ENCODE data around the gene KLC3.
A peak's percentile ranks its signal among the peaks of the same experiment; 100 is the strongest.

Gene KLC3

DNA sequence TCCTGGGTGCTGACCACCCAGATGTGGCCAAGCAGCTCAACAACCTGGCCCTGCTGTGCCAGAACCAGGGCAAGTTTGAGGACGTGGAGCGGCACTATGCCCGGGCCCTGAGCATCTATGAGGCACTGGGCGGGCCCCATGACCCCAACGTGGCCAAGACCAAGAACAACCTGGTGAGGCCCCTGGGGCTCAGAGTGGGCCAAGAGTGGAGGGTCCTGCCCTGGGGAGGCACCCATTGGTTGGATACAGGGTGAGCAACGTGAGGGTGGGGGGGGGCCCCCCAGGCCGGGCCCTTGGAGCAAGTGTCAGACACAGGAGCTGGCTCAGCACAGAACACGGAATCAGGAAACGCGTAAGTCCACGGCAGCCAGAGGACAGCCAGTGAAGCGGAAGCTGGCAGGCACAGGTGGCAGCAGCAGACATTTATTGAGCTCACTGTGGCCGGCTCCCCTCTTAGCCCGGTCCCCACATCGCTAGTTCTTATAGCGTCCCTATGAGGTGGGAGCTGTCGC, 8.9 kb downstream of the KLC3 start:
- DNase-seq: no peak

GRCh38 chr19:45350477-45351058, 10.0 kb downstream of the KLC3 start:
- no peak for DNase-seq

DNA sequence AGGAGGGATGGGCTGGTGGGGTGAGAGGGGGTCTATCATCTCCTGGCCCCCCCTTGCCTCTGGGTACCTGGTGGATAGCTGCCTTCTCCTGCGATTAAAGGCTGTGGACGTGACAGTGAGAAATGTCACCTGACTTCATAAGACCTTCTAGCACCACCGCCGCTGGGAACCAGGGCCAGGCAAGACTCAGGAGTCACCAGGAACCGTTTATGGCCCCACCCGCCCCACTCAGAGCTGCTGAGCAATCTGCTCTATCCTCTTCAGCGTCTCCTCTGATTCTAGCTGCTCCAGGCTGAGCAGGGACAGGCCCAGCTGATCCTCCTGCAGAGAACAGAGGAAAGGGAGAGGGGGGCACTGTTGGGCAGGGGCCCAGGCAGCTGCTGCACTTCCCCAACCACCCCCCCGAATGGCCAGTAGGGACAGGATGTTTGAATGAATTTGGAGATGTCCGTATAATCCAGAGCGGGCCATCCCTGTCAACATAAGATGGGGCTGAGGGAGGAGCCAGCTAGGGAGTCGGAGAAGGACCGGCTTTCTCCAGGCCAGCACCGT, 10.9 kb downstream of the KLC3 start:
- DNase-seq: no peak

- DNase-seq: no peak
Measured at GRCh38 chr19:45352062-45352461, 11.5 kb downstream of the KLC3 start.

DNA sequence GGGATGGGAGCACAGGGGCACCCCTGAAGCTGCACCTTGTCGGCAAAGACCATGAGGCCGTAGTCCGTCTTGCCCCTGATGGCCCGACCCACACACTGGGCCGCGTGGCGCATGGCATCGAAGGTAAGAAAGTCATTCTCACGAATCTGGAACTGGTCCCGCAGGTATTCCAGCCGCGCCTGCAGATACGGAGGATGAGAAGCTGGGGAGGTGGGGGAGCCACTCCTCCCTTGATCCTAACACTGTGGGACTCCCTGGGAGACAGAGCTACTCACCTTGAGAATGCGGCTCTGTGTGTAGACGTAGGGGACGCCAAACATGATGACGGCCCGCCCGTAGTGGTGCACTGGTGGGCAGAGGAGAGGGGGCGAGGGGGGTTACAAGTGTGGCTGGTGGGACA, 11.9 kb downstream of the KLC3 start:
- no peak for DNase-seq

- no peak for DNase-seq
Measured at GRCh38 chr19:45352914-45353796, 12.6 kb downstream of the KLC3 start.

DNA sequence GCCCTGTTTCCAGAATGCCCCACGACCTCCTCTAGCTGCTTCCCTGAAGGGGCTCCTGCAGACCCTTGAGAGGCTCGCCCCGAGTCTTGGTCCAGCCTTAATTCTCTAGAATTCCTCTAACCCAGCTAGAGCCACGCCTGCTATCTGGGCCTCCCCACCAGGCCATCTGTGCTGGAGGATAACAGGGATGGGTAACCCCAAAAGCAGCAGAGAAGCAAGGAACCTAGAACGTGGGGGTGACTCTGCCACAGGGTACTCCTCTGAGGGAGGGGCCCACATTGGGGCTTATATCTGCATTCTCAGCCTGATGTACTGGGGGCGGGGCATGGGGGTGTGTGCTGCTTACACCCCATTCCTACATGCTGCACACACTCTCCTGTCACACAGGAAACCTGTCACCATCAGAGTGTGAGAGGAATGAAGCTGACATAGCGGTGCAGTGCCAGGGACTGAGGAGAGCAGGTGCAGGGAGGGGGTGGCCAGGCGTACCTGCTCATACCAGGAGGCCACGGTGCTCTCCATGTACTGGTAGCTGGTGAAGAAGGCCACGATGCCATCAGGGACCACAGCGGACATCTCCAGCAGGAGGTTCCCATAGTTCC, 13.8 kb downstream of the KLC3 start:
- no peak for DNase-seq

DNA sequence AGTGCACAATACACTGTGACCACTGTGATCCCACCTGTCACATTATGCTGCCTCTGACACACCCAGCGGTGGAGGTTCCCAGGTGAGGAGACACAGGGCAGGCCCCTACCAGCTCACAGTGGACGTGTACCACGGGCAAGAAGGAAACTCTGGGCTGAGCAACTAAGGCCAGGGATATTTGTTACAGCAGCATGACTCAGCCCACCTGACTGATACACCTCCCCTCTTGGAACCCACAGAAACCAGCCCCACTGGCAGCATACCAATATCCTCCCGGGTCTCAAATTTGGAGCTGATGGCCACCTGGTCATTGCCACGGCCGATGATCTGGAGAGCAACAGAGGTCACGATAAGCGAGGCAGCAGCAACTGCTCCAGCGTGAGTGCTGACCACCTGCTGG, 14.9 kb downstream of the KLC3 start:
- no peak for DNase-seq

GRCh38 chr19:45355910-45356309, 15.4 kb downstream of the KLC3 start:
- DNase-seq: no peak

DNA sequence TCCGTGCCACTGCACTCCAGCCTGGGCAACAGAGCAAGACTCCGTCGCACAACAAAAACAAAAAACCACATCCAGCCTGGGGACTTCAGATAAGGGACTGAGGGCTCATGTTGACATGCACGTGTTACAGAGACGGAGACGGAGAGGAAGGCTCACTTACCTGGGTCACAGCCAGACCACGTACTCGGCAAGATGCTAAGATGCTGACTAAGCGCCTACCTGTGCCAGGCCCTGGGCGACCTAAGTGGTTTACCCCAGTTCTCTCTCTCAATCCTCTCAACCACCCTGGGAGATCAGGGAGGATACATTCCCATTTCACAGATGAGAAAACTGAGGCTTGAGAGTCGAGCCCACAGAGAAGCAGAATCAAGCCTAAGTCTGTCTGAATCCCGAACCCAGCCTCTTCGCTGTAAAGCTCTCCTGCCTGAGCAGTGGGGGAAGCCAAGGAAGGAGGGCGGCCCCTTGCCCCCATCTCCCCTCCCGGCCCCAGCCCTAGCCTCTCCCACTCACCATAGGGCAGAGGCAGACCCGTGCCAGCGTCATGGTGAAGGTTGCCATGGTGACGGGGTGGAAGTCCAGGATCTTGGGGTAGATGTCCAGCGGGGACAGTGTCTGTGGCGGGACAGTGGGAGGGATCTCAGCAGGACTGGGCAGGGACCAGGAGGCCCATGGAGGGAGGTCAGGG, 16.4 kb downstream of the KLC3 start:
- no peak for DNase-seq

- no peak for DNase-seq
Measured at GRCh38 chr19:45357445-45357783, 16.9 kb downstream of the KLC3 start.

DNA sequence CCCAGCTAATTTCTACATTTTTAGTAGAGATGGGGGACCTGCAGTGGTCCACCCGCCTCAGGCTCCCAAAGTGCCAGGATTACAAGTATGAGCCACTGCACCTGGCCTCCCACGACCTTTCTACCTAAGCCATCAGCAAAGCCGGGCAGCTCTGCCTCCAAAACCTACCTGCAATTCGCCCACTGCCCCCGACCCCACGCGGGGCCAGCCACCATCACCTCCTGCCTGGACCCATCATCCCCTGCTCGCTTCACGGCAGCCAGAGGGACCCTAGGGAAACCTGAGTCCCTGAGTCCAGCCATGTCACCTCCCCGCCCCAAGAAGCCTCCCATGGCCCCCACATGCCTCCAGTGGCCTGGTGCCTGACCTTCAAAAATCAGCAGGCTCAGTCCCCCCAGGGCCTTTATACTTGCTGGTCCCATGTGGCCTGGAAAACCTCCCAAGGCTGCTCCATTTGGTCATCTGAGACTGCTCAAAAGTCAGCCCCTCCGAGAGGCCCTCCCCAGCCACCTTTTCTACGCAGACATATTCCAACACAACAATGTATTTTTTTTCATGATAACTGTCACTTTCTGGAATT, 17.8 kb downstream of the KLC3 start:
- no peak for DNase-seq

- DNase-seq: no peak
Measured at GRCh38 chr19:45361608-45362007, 21.1 kb downstream of the KLC3 start.

DNA sequence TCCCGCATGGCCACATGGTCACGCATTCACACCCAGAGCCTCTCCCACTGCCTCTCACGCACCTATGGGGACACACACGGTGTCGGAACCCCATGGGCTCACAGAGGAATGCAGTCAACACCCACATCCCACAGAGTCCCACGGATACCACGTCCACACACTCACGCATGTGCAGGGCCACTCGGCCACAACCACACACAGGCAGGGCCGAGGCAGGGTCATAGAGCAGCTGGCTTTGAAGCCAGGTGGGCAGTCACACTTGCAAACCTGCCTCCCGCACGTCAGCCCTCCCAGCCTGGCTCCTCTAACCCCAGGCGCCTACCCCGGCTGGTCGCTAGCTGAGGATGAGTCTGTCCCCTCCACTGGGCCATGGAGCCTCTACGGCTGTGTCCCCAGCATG, 21.7 kb downstream of the KLC3 start:
- DNase-seq: no peak

GRCh38 chr19:45363861-45364459, 23.4 kb downstream of the KLC3 start:
- no peak for DNase-seq

DNA sequence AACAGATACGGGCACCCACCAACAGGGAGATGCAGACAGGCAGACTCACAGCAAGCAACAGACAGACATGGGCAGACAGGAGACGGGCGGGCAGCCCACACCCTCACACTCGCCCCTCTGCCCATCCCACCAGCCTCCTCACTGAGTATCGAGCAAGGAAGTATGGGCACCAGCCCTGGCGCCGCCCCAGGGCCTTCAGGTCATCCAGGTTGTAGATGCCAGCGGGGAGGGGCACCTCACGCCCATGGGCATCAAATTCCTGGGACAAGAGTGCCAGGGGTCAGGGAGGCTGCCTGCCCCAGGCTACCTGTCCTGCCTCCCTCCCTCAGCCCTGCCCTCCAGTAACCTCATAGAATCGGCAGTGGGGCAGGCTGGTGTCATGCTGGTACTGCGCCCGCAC, 24.1 kb downstream of the KLC3 start:
- DNase-seq: no peak

DNA sequence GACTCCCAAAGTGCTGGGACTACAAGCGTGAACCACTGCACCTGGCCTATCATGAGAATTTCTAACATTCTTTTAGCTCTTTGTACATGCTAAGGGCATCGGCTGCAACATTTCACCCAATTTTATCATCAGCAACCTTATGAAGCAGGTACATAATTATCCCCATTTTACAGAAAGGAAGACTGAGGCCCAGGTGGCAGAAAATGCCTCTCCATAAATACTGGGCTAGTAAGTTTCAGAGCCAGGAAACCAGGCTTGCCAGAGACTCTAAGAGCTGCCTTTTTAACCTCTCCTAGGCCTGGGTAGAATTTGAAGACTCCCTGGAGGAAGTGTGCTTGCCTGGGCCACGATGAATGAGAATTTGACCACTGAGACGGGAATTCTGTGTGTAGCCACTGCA, 27.6 kb downstream of the KLC3 start:
- no peak for DNase-seq

DNA sequence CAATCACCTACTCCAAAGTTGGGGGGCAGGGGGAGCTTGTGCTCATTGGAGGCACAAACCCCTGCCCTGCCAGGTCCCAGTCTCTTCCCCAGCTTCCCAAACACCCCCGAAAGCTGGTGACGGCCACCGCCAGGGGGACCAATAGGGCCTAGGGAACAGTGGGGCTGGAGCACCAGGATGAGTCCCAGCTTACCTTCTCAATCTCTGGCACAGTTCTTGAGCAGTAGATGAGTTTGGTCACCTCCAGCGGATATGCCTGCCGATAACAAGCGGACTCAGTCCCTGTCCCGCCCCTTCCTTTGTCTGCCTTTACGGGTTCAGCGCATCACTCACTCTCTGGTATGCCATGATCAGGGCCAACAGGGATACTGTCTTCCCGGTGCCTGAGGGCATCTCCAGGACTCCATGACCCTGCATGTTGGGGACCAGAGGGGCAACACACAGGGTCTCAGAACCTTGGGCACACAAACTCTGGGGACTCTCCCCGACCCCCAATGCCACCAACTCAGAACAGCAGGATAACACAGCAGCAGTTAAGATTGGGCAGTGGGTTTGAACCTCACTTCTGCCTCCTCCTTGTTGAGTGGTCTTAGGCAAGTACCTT, 28.3 kb downstream of the KLC3 start:
- DNase-seq: no peak

GRCh38 chr19:45370410-45371204, 30.1 kb downstream of the KLC3 start, which contains the start of gene ERCC2:
ERCC2 (minus strand) TSS chr19:45370573; CDS start chr19:45370540, 33 bp downstream.
- DNase-seq: peak; percentile 98 to 99 (median 98)

DNA sequence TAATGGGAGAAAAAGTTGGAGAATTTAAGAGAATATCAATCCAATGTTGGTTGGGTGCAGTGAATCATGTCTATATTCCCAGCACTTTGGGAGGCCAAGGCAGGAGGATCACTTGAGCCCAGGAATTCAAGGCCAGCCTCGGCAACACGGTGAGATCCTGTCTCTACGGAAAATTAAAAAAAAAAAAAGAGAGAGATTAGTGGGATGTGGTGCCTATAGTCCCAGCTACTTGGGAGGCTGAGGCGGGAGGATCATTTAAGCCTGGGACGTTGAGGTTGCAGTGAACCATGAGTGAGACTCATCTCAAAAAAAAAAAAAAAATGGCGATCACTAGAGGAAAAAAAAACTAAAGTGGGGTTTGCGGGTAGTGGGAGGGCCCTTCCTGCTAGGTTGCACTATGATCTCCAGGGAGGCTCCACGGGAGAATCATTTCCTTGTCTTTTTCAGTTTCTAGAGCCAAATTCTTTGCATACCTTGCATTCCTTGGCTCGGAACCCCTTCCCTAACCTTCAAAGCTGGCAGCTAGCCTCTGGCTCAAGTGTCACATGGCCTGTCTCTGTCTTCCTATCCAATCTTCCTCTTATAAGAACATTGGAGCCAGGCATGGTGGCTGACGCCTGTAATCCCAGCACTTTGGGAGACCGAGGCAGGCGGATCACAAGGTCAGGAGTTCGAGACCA, 35.6 kb downstream of the KLC3 start:
- DNase-seq: no peak
